OCI-LY7 (cell line): Measurements from ENCODE around the gene RXRB.

ENCODE experiments used
- CTCF ChIP-seq: fragments of 200-600 bp; sonication (generic); conservative IDR thresholded peaks from 2 replicates; pipeline ENCODE4 v1.5.1; 2014; ENCODE audit warnings: mild to moderate bottlenecking, antibody characterized with exemption, low read length, moderate library complexity, mixed read lengths
- EZH2phosphoT487 ChIP-seq: fragments of 200-600 bp; sonication (generic); IDR thresholded peaks from 2 replicates; pipeline ENCODE4 v1.6.1; 2018; ENCODE audit warnings: low read depth, borderline replicate concordance, mild to moderate bottlenecking, mixed run types, antibody characterized with exemption, low read length, moderate library complexity, mixed read lengths

- TF ChIP-seq CTCF (no peak), EZH2phosphoT487 (no peak)
These were observed 25.7 kb downstream of the RXRB start for GRCh38 chr6:33174784-33175183.
